HCT116 (cell line): ENCODE results near the gene TEX11. TPM values are rescaled to one million over a fixed set of nuclear protein-coding genes. Genes with fewer than 3 reads are reported as not detected.

Experiments
- ATAC-seq: fragments of 200-7000 bp; cut with Tn5 transposase; 2 replicates; pipeline ENCODE4 v1.9.1; 2020; ENCODE audit warnings: mild to moderate bottlenecking, moderate library complexity
- BruUV-seq: library from RNA; stranded (reverse); fragments of 400-500 nt; replicated peaks from 2 replicates; lab custom pipeline; 2021; lab: Mats Ljungman, UMichigan
- CTCF ChIA-PET: fragments of 300-600 bp; sonication (Branson Sonifier 250); formaldehyde crosslinking; loops from one replicate; lab custom pipeline; 2021; ENCODE audit warnings: antibody characterized with exemption; lab: Charles Lee
- POLR2A ChIA-PET: fragments of 300-600, 350-600 bp; sonication (Branson Sonifier 250); formaldehyde crosslinking; loops from one replicate; lab custom pipeline; 2021; ENCODE audit warnings: antibody characterized with exemption; lab: Charles Lee
- RAD21 ChIA-PET, 2 experiments: fragments of 300-600 bp; sonication (Branson Sonifier 250); formaldehyde crosslinking; loops; one replicate each; lab custom pipeline; 2023; ENCODE audit warnings: low total read pairs in 2 of 2; ENCODE audit not compliant: uncharacterized antibody in 2 of 2, unreplicated experiment in 2 of 2, low non-redundant PET in 1 of 2; lab: Charles Lee
- DNase-seq: peaks from one replicate; pipeline ENCODE4 v3.0.0-alpha.2; 2010; ENCODE audit warnings: low read depth, low spot score
- H2AFZ ChIP-seq: fragments of 200-600 bp; shearing (Covaris generic), sonication (generic); 2 replicates; pipeline ENCODE4 v1.6.1; 2017; ENCODE audit warnings: low read depth, mixed run types, mixed read lengths, antibody characterized with exemption, low read length; ENCODE audit not compliant: poor library complexity, severe bottlenecking
- H3K27ac ChIP-seq: 2 replicates; pipeline ENCODE4 v1.5.1; 2012; ENCODE audit warnings: low read depth, low read length
- H3K27me3 ChIP-seq: fragments of 200-600 bp; sonication (generic); 2 replicates; pipeline ENCODE4 v1.6.1; 2016; ENCODE audit warnings: mixed run types, low read length, mixed read lengths; ENCODE audit not compliant: insufficient read depth
- H3K36me3 ChIP-seq, 2 experiments: fragments of 200-500 bp in 1 of 2; fragments of 200-600 bp in 1 of 2; sonication (Bioruptor generic) in 1 of 2; sonication (generic) in 1 of 2; 2 replicates each; pipeline versions ENCODE4 v1.5.1 to v1.6.1; 2014 to 2016; ENCODE audit warnings: low read length in 2 of 2, inconsistent platforms in 1 of 2, mixed read lengths in 1 of 2, mixed run types in 1 of 2; ENCODE audit not compliant: insufficient read depth in 2 of 2, control insufficient read depth in 1 of 2
- H3K4me1 ChIP-seq, 2 experiments: fragments of 200-600 bp in 1 of 2; sonication (generic) in 1 of 2; 2 replicates each; pipeline versions ENCODE4 v1.5.1 to v1.6.1; 2012 to 2017; ENCODE audit warnings: low read length in 2 of 2, inconsistent platforms in 1 of 2, mild to moderate bottlenecking in 1 of 2, mixed read lengths in 1 of 2, mixed run types in 1 of 2, moderate library complexity in 1 of 2; ENCODE audit not compliant: insufficient read depth in 2 of 2, control insufficient read depth in 1 of 2
- H3K4me2 ChIP-seq: fragments of 200-600 bp; sonication (generic); 2 replicates; pipeline ENCODE4 v1.6.1; 2017; ENCODE audit warnings: mixed run types, low read length, mixed read lengths
- H3K4me3 ChIP-seq, 2 experiments: fragments of 200-600 bp in 1 of 2; sonication (generic) in 1 of 2; replicated peaks in 1 of 2; 2 replicates each; pipeline ENCODE4 v1.5.1; 2011 to 2016; ENCODE audit warnings: low read length in 2 of 2, control low read depth in 1 of 2, low read depth in 1 of 2, mild to moderate bottlenecking in 1 of 2, mixed read lengths in 1 of 2, mixed run types in 1 of 2
- H3K79me2 ChIP-seq: fragments of 200-600 bp; sonication (generic); 2 replicates; pipeline ENCODE4 v1.6.1; 2017; ENCODE audit warnings: mild to moderate bottlenecking, mixed run types, low read length, moderate library complexity, mixed read lengths; ENCODE audit not compliant: insufficient read depth
- H3K9ac ChIP-seq: fragments of 200-600 bp; sonication (generic); 2 replicates; pipeline ENCODE4 v1.6.1; 2016; ENCODE audit warnings: low read length, mixed read lengths
- H3K9me2 ChIP-seq: fragments of 200-600 bp; sonication (generic), shearing (Covaris generic); 2 replicates; pipeline ENCODE4 v1.6.1; 2017; ENCODE audit warnings: mixed run types, mild to moderate bottlenecking, moderate library complexity; ENCODE audit not compliant: insufficient read depth
- H3K9me3 ChIP-seq, 2 experiments: fragments of 200-500 bp in 1 of 2; fragments of 200-600 bp in 1 of 2; sonication (Bioruptor generic) in 1 of 2; sonication (generic) in 1 of 2; 2 replicates each; pipeline ENCODE4 v1.6.1; 2014 to 2017; ENCODE audit warnings: low read length in 2 of 2, mixed read lengths in 2 of 2, inconsistent platforms in 1 of 2, low read depth in 1 of 2, mild to moderate bottlenecking in 1 of 2, mixed run types in 1 of 2, moderate library complexity in 1 of 2; ENCODE audit not compliant: control insufficient read depth in 1 of 2, insufficient read depth in 1 of 2
- H4K20me1 ChIP-seq: fragments of 200-600 bp; sonication (generic), shearing (Covaris generic); 2 replicates; pipeline ENCODE4 v1.6.1; 2017; ENCODE audit warnings: mixed run types, mild to moderate bottlenecking, moderate library complexity; ENCODE audit not compliant: insufficient read depth
- ATF3 ChIP-seq: IDR thresholded peaks from 2 replicates; pipeline ENCODE4 v1.6.1; 2012
- CBX3 ChIP-seq: IDR thresholded peaks from 2 replicates; pipeline ENCODE4 v1.6.1; 2012; ENCODE audit warnings: low read depth
- CEBPB ChIP-seq: IDR thresholded peaks from 2 replicates; pipeline ENCODE4 v1.6.1; 2012; ENCODE audit warnings: low read depth
- CTCF ChIP-seq, 3 experiments: fragments of 200-600 bp in 1 of 3; sonication (generic) in 1 of 3; IDR thresholded peaks in 2 of 3; conservative IDR thresholded peaks in 1 of 3; 2 replicates each; pipeline ENCODE4 v1.5.1; 2012 to 2017; ENCODE audit warnings: low read depth in 2 of 3, low read length in 2 of 3, antibody characterized with exemption in 1 of 3, borderline replicate concordance in 1 of 3, control low read depth in 1 of 3, mild to moderate bottlenecking in 1 of 3, mixed read lengths in 1 of 3, mixed run types in 1 of 3, moderate library complexity in 1 of 3; ENCODE audit not compliant: insufficient read depth in 1 of 3
- EGR1 ChIP-seq: IDR thresholded peaks from 2 replicates; pipeline ENCODE4 v1.6.1; 2012; ENCODE audit warnings: low read depth
- ELF1 ChIP-seq: IDR thresholded peaks from 2 replicates; pipeline ENCODE4 v1.6.1; 2012; ENCODE audit warnings: low read depth, borderline replicate concordance
- EZH2phosphoT487 ChIP-seq: fragments of 200-600 bp; IDR thresholded peaks from 2 replicates; pipeline ENCODE4 v1.6.1; 2018; ENCODE audit warnings: antibody characterized with exemption, borderline replicate concordance
- FOSL1 ChIP-seq: IDR thresholded peaks from 2 replicates; pipeline ENCODE4 v1.6.1; 2012; ENCODE audit warnings: low read depth
- JUND ChIP-seq: IDR thresholded peaks from 2 replicates; pipeline ENCODE4 v1.6.1; 2012
- MAX ChIP-seq: IDR thresholded peaks from 2 replicates; pipeline ENCODE4 v1.6.1; 2012
- POLR2A ChIP-seq: IDR thresholded peaks from 2 replicates; pipeline ENCODE4 v1.7.0; 2011; ENCODE audit warnings: borderline replicate concordance; ENCODE audit not compliant: insufficient read depth, insufficient read length; ENCODE audit errors: extremely low read depth
- POLR2AphosphoS5 ChIP-seq: IDR thresholded peaks from 2 replicates; pipeline ENCODE4 v1.6.1; 2011; ENCODE audit warnings: mild to moderate bottlenecking, low read depth, low read length, moderate library complexity
- SP1 ChIP-seq: IDR thresholded peaks from 2 replicates; pipeline ENCODE4 v1.6.1; 2012; ENCODE audit warnings: low read depth
- SRF ChIP-seq: IDR thresholded peaks from 2 replicates; pipeline ENCODE4 v1.6.1; 2012; ENCODE audit warnings: low read depth
- TCF7L2 ChIP-seq: IDR thresholded peaks from 2 replicates; pipeline ENCODE4 v1.7.0; 2011; ENCODE audit warnings: borderline replicate concordance, inconsistent platforms; ENCODE audit not compliant: insufficient read depth, insufficient read length; ENCODE audit errors: extremely low read depth
- YY1 ChIP-seq: IDR thresholded peaks from 2 replicates; pipeline ENCODE4 v1.6.1; 2011; ENCODE audit warnings: low read length, low read depth, moderate library complexity, mild to moderate bottlenecking; ENCODE audit not compliant: insufficient replicate concordance; ENCODE audit errors: extremely low read depth
- ZBTB33 ChIP-seq: IDR thresholded peaks from 2 replicates; pipeline ENCODE4 v1.6.1; 2011; ENCODE audit warnings: mild to moderate bottlenecking, low read length, moderate library complexity; ENCODE audit not compliant: insufficient replicate concordance; ENCODE audit errors: extremely low read depth
- ZFX ChIP-seq: fragments of 450-650 bp; IDR thresholded peaks from 2 replicates; pipeline ENCODE4 v1.6.1; 2017
- intact Hi-C: fragments of 100-400 bp; cut with micrococcal nuclease; formaldehyde crosslinking; loops from 2 replicates; pipeline ENCODE4 v1.10.0; 2022
- total RNA-seq: library from RNA; stranded (reverse); gene quantifications from one replicate; pipeline ENCODE4 v1.2.1, GENCODE V29; 2021; ENCODE audit not compliant: unreplicated experiment

The TEX11 gene
- total RNA-seq, 1 experiment from 2014 or later: 0.10 TPM

GRCh38 chrX:70498129-70498528 lies 410.4 kb downstream of the TEX11 start:
- H3K9me3 ChIP-seq: no peaks in the 10 kb centered on the region
- no peaks in the 10 kb centered on the region for H4K20me1 ChIP-seq
- no peak overlapping the region for H3K27ac ChIP-seq
- H3K27me3 ChIP-seq: no peaks in the 10 kb centered on the region
- TF ChIP-seq JUND (no peak), ATF3 (no peak), POLR2AphosphoS5 (no peak), FOSL1 (no peak), ELF1 (no peak), CBX3 (no peak), CEBPB (no peak), MAX (no peak), SP1 (no peak), YY1 (no peak), CTCF (IDR thresholded peaks at IDR 0.05 in 2 of 3, conservative IDR thresholded peaks at IDR 0.05 in 1 of 3; ENCODE audit: borderline replicate concordance in 1 of 3, insufficient read depth in 1 of 3, low read depth in 2 of 3, low read length in 2 of 3) (no peak), EZH2phosphoT487 (no peak), TCF7L2 (no peak), ZFX (no peak), SRF (no peak), POLR2A (no peak), ZBTB33 (no peak), EGR1 (no peak)
- TF ChIP-seq, all 23 proteins: peak for 0
- no peaks in the 10 kb centered on the region for H3K9me2 ChIP-seq
- H3K4me3 ChIP-seq: no peak overlapping the region
- CTCF ChIA-PET: no interaction called here
- H3K9ac ChIP-seq: no peak overlapping the region
- H3K36me3 ChIP-seq: peaks cover 0 to 5% of the 10 kb centered on the region in 2 experiments; a peak in 2 of 4 replicates
- RAD21 ChIA-PET: no interaction called here
- intact Hi-C loops: no loop called here
- DNase-seq (no peak), ATAC-seq (no peak)
- BruUV-seq: no TSS peak
- no peak overlapping the region for H2AFZ ChIP-seq
- no peaks in the 10 kb centered on the region for H3K79me2 ChIP-seq
- no peak overlapping the region for H3K4me2 ChIP-seq
- H3K4me1 ChIP-seq: no peaks in the 10 kb centered on the region
- POLR2A ChIA-PET: no interaction called here
